ENCODE measurements around the gene GCH1.

DNA sequence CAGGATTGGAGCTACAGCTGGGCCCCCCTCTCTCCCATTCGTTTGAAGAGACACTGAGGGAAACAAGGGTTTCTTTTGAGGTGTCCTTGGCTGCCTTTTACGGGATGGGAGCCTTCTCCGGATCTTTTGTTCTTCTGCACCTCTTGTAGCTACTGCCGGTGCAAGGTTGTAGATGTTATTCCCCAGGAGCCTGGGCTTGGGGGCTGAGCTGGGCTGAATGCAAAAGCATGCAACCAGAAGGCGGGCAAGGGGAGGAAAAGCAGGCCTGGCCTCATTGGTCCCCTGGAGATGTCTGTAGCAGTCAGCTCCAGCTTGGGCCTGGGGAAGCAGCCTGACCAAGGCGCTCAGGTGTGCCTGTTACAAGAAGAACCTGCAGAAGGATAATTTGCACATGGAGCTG, 110.3 kb downstream of the GCH1 start:
- TF ChIP-seq CTCF (IDR thresholded peaks at IDR 0.05): no peak
- TF ChIP-seq POLR2A (IDR thresholded peaks at IDR 0.05): no peak
- TF ChIP-seq POLR2AphosphoS5 (IDR thresholded peaks at IDR 0.05): no peak
- TF ChIP-seq EP300 (IDR thresholded peaks at IDR 0.05; ENCODE audit: low read depth): no peak

Measured in transverse colon (tissue), 4 donors.